ENCODE measurements around the gene PTPRK. TPM values are rescaled to one million over a fixed set of nuclear protein-coding genes. Genes with fewer than 3 reads are reported as not detected.

Gene PTPRK
- total and polyA plus RNA-seq, 2 experiments from 2014 or later, result 26.9 to 56.4 TPM

DNA sequence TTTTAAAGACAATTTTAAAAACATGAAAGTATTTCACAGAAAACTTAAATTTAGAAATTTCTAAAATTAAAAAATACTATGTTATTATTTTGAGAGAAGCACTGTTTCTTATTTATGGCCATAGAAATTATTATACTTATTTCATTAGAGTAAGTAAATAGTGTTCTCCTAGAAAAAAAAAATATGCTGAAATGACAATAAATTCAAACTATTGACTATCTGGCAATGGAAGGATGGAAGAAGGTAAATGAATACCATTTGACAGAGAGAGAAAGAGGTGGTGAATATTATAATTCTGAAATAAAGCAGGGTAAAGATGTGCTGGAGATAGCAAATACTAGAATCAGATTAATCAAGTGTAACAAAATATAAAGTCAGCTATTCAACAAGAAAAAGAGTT lies 294.8 kb downstream of the PTPRK start:
- H3K4me3 Mint-ChIP-seq, result no peak overlapping the region
- H3K27ac Mint-ChIP-seq, result no peak overlapping the region
- no peaks in the 10 kb centered on the region for H4K20me1 ChIP-seq (replicated peaks; ENCODE audit: insufficient read depth)
- TF ChIP-seq JUNB (IDR thresholded peaks at IDR 0.05; ENCODE audit: unreplicated experiment) (no peak), CREB1 (CRISPR knock-in tag; IDR thresholded peaks at IDR 0.05; ENCODE audit: low read depth) (no peak), STAT1 (IDR thresholded peaks at IDR 0.05; ENCODE audit: unreplicated experiment) (no peak), EZH2phosphoT487 (IDR thresholded peaks at IDR 0.05; ENCODE audit: unreplicated experiment) (no peak), ZNF331 (CRISPR knock-in tag; IDR thresholded peaks at IDR 0.05; ENCODE audit: low read depth) (no peak), POLR2AphosphoS5 (IDR thresholded peaks at IDR 0.05; ENCODE audit: low read depth) (no peak), ZNF114 (CRISPR knock-in tag; IDR thresholded peaks at IDR 0.05) (no peak), EZH2 (IDR thresholded peaks at IDR 0.05; ENCODE audit: low read depth, unreplicated experiment) (no peak), NANOG (IDR thresholded peaks at IDR 0.05; ENCODE audit: borderline replicate concordance) (no peak)
- TF ChIP-seq, protein P1, sequence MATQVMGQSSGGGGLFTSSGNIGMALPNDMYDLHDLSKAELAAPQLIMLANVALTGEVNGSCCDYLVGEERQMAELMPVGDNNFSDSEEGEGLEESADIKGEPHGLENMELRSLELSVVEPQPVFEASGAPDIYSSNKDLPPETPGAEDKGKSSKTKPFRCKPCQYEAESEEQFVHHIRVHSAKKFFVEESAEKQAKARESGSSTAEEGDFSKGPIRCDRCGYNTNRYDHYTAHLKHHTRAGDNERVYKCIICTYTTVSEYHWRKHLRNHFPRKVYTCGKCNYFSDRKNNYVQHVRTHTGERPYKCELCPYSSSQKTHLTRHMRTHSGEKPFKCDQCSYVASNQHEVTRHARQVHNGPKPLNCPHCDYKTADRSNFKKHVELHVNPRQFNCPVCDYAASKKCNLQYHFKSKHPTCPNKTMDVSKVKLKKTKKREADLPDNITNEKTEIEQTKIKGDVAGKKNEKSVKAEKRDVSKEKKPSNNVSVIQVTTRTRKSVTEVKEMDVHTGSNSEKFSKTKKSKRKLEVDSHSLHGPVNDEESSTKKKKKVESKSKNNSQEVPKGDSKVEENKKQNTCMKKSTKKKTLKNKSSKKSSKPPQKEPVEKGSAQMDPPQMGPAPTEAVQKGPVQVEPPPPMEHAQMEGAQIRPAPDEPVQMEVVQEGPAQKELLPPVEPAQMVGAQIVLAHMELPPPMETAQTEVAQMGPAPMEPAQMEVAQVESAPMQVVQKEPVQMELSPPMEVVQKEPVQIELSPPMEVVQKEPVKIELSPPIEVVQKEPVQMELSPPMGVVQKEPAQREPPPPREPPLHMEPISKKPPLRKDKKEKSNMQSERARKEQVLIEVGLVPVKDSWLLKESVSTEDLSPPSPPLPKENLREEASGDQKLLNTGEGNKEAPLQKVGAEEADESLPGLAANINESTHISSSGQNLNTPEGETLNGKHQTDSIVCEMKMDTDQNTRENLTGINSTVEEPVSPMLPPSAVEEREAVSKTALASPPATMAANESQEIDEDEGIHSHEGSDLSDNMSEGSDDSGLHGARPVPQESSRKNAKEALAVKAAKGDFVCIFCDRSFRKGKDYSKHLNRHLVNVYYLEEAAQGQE (IDR thresholded peaks at IDR 0.05; ENCODE audit: unreplicated experiment), result no peak
- TF ChIP-seq, protein P2, sequence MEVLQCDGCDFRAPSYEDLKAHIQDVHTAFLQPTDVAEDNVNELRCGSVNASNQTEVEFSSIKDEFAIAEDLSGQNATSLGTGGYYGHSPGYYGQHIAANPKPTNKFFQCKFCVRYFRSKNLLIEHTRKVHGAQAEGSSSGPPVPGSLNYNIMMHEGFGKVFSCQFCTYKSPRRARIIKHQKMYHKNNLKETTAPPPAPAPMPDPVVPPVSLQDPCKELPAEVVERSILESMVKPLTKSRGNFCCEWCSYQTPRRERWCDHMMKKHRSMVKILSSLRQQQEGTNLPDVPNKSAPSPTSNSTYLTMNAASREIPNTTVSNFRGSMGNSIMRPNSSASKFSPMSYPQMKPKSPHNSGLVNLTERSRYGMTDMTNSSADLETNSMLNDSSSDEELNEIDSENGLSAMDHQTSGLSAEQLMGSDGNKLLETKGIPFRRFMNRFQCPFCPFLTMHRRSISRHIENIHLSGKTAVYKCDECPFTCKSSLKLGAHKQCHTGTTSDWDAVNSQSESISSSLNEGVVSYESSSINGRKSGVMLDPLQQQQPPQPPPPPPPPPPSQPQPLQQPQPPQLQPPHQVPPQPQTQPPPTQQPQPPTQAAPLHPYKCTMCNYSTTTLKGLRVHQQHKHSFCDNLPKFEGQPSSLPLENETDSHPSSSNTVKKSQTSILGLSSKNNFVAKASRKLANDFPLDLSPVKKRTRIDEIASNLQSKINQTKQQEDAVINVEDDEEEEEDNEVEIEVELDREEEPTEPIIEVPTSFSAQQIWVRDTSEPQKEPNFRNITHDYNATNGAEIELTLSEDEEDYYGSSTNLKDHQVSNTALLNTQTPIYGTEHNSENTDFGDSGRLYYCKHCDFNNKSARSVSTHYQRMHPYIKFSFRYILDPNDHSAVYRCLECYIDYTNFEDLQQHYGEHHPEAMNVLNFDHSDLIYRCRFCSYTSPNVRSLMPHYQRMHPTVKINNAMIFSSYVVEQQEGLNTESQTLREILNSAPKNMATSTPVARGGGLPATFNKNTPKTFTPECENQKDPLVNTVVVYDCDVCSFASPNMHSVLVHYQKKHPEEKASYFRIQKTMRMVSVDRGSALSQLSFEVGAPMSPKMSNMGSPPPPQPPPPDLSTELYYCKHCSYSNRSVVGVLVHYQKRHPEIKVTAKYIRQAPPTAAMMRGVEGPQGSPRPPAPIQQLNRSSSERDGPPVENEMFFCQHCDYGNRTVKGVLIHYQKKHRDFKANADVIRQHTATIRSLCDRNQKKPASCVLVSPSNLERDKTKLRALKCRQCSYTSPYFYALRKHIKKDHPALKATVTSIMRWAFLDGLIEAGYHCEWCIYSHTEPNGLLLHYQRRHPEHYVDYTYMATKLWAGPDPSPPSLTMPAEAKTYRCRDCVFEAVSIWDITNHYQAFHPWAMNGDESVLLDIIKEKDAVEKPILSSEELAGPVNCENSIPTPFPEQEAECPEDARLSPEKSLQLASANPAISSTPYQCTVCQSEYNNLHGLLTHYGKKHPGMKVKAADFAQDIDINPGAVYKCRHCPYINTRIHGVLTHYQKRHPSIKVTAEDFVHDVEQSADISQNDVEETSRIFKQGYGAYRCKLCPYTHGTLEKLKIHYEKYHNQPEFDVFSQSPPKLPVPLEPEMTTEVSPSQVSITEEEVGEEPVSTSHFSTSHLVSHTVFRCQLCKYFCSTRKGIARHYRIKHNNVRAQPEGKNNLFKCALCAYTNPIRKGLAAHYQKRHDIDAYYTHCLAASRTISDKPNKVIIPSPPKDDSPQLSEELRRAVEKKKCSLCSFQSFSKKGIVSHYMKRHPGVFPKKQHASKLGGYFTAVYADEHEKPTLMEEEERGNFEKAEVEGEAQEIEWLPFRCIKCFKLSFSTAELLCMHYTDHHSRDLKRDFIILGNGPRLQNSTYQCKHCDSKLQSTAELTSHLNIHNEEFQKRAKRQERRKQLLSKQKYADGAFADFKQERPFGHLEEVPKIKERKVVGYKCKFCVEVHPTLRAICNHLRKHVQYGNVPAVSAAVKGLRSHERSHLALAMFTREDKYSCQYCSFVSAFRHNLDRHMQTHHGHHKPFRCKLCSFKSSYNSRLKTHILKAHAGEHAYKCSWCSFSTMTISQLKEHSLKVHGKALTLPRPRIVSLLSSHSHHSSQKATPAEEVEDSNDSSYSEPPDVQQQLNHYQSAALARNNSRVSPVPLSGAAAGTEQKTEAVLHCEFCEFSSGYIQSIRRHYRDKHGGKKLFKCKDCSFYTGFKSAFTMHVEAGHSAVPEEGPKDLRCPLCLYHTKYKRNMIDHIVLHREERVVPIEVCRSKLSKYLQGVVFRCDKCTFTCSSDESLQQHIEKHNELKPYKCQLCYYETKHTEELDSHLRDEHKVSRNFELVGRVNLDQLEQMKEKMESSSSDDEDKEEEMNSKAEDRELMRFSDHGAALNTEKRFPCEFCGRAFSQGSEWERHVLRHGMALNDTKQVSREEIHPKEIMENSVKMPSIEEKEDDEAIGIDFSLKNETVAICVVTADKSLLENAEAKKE (CRISPR knock-in tag; IDR thresholded peaks at IDR 0.05), result no peak
- TF ChIP-seq, protein P3, sequence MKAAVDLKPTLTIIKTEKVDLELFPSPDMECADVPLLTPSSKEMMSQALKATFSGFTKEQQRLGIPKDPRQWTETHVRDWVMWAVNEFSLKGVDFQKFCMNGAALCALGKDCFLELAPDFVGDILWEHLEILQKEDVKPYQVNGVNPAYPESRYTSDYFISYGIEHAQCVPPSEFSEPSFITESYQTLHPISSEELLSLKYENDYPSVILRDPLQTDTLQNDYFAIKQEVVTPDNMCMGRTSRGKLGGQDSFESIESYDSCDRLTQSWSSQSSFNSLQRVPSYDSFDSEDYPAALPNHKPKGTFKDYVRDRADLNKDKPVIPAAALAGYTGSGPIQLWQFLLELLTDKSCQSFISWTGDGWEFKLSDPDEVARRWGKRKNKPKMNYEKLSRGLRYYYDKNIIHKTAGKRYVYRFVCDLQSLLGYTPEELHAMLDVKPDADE (IDR thresholded peaks at IDR 0.05), result no peak
- TF ChIP-seq, protein P4, sequence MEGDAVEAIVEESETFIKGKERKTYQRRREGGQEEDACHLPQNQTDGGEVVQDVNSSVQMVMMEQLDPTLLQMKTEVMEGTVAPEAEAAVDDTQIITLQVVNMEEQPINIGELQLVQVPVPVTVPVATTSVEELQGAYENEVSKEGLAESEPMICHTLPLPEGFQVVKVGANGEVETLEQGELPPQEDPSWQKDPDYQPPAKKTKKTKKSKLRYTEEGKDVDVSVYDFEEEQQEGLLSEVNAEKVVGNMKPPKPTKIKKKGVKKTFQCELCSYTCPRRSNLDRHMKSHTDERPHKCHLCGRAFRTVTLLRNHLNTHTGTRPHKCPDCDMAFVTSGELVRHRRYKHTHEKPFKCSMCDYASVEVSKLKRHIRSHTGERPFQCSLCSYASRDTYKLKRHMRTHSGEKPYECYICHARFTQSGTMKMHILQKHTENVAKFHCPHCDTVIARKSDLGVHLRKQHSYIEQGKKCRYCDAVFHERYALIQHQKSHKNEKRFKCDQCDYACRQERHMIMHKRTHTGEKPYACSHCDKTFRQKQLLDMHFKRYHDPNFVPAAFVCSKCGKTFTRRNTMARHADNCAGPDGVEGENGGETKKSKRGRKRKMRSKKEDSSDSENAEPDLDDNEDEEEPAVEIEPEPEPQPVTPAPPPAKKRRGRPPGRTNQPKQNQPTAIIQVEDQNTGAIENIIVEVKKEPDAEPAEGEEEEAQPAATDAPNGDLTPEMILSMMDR (conservative IDR thresholded peaks at IDR 0.05; ENCODE audit: low read depth in 2 of 2), result no peak
- ATAC-seq, result no peak
- peaks cover 6% of the 10 kb centered on the region; the same call in 1 of the 2 replicates for H3K79me2 ChIP-seq (replicated peaks; ENCODE audit: insufficient read depth)
- H3K4me3 ChIP-seq, result no peak overlapping the region
- H3K36me3 Mint-ChIP-seq (ENCODE audit: low read depth), result 0 out of 3 replicates have a peak, but pooled peaks cover 3% of the 10 kb centered on the region
- H3K36me3 ChIP-seq (ENCODE audit: insufficient read depth), result no peaks in the 10 kb centered on the region
- no peak overlapping the region for H3K27ac ChIP-seq (ENCODE audit: low read depth)
- H3K27me3 ChIP-seq (ENCODE audit: insufficient read depth), result no peaks in the 10 kb centered on the region
- no peak overlapping the region for H3K4me2 ChIP-seq
- H2AFZ ChIP-seq, result no peak overlapping the region
- no peaks in the 10 kb centered on the region for H3F3A ChIP-seq (replicated peaks; ENCODE audit: low read depth)
- no peaks in the 10 kb centered on the region; the same call in 2 of the 3 replicates for H3K4me1 Mint-ChIP-seq
- no peaks in the 10 kb centered on the region for H3K4me1 ChIP-seq (ENCODE audit: insufficient read depth)
- H3K9me2 ChIP-seq (ENCODE audit: insufficient read depth), result no peaks in the 10 kb centered on the region
- no peaks in the 10 kb centered on the region for H3K9me3 Mint-ChIP-seq
- H3K27me3 Mint-ChIP-seq (ENCODE audit: insufficient read depth, low read depth, poor library complexity), result no peaks in the 10 kb centered on the region
- DNase-seq (ENCODE audit: low spot score), result no peak
